ENCODE results near the gene TANGO2.

TANGO2 gene

DNA sequence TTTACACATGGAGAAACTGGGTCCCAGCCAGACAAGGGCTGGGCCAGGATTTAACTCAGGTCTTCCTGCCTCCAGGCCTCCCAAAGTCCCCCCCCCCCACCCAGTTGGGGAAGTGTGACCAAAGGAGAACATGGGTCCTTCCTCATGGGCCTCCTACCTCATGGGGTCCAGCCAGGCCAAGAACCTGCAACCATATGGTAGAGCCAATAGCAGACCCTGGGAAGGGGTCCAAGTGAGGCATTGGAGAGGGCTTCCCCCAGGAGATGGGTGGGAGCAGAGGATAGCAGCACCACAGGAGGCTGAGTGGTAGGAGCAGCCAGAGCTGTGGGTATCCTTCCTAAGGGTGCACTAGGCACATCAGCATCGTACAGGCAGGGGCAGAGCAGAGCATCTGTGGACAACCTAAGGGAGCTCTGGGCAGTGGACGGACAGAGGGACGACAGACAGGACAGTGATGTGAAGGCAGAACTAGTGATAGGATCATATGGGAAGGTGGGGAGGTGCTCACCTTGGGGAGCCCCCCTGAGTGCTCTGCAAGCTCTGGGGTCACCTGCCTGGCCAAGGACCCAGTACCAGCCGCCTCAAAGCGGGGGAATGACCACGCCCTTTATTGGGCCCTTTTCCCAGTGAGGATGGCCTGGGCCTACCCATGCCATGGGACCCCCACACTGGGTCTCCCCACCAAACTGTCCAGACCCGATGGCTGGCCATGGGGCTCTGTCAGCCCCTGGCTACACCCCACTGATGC lies 8.7 kb upstream of the TANGO2 start:
- no peaks in the 10 kb centered on the region for H3K27me3 Mint-ChIP-seq
- no peak for ATAC-seq
- H3K9me3 Mint-ChIP-seq, result no peaks in the 10 kb centered on the region
- peaks cover 3% of the 10 kb centered on the region for H3K4me1 Mint-ChIP-seq
- no peak overlapping the region for H3K27ac Mint-ChIP-seq
- H3K4me3 Mint-ChIP-seq, result no peak overlapping the region
- H3K36me3 Mint-ChIP-seq, result no peaks in the 10 kb centered on the region

DNA sequence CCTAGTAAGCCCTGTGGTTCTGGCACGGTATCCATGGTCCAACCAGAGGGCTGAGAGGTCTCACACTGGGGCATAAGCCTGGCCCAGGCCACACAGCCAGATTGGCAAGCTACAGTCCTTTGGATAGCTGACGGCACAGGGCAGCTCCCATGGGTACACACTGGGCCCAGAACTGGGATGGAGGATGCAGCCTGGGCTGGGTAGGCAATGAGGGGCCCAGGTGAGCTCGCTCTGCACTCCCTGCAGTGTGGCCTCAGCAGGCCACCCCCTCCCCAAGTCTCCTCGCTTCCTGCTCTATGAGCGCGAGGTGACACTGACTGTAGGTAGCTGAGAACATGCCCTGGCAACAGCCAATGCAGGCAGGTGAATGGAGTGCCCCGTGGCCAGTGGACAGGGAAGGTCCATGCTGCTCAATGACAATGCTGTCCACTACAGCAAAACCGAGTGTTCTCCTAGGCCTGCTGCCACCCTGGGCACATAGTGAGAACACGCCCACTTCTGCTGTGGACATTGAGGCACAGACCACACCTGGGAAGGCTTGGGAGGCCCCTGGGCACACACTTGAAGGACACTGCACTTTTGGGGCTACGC lies 8.1 kb upstream of the TANGO2 start:
- no peak overlapping the region for H3K4me3 Mint-ChIP-seq

DNA sequence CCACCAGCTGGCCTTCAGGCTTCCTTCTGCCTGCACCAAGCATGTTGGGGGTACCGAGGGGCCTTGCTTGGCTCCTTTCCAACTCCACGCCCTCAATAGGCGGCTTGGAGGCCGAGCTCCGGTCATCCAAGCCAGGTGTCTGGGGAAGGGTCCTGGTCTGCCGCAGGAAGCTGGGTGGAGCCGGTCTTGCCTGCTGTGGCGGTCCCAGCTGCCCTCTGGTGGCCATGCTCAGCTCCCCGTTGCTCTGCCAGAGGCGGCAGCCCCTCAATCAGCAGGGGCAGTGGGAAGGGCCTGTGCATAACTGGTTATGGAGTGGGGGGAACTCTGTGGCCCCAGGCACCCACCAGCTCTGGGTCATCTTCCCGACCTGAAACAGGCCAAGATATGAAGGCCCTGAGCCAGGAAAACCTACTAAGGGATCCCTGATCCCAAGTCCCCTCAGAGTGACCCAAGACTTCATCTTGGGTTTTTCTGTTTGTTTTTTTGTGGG lies 7.5 kb upstream of the TANGO2 start:
- no peak for ATAC-seq
- Mint-ChIP-seq H3K9me3 (no peaks in the 10 kb centered on the region), H3K4me1 (peaks cover 10% of the 10 kb centered on the region), H3K4me3 (no peak overlapping the region), H3K36me3 (no peaks in the 10 kb centered on the region), H3K27ac (no peak overlapping the region), H3K27me3 (peaks cover 9% of the 10 kb centered on the region)

More for the DNA sequence above, 8.1 kb upstream of the TANGO2 start:
- no peak for ATAC-seq
- no peak overlapping the region for H3K27ac Mint-ChIP-seq
- H3K36me3 Mint-ChIP-seq, result no peaks in the 10 kb centered on the region
- H3K4me1 Mint-ChIP-seq, result peaks cover 10% of the 10 kb centered on the region
- H3K9me3 Mint-ChIP-seq, result no peaks in the 10 kb centered on the region
- H3K27me3 Mint-ChIP-seq, result peaks cover 5% of the 10 kb centered on the region

DNA sequence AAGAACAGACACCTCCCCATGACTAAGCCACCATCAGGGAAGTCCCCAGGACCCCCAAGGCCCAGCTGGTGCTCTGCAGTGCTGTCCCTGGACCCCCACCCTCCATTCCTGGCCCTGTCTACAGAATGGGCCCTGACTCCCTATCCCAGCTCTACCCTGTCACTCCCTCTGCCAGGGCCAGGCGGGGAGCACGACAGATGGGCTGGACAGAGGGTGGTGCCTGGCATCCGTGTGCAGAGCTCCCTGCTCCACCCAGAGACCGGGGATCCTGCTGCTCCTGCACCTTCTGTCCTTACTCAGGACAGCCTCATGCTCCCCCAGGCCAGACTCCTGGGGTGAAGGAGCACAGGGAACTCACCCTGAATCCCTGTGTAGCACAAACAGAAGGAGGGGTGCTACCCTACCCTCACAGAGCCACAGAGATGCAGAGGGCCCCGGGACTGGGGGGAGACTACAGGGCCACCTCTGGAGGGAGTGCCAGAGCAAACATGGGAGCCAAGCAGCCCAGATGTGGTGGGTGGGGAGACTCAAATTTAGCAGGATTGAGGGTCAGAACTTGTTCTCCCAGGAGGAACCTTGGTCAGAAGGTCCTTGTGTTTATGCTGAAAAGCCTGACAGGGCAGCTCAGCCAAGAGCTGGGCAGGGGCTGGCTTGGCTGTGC lies 6.3 kb upstream of the TANGO2 start:
- no peak overlapping the region for H3K27ac Mint-ChIP-seq
- H3K36me3 Mint-ChIP-seq, result no peaks in the 10 kb centered on the region
- peaks cover 9% of the 10 kb centered on the region for H3K27me3 Mint-ChIP-seq
- peaks cover 10% of the 10 kb centered on the region for H3K4me1 Mint-ChIP-seq
- H3K4me3 Mint-ChIP-seq, result no peak overlapping the region
- no peaks in the 10 kb centered on the region for H3K9me3 Mint-ChIP-seq
- ATAC-seq, result no peak

DNA sequence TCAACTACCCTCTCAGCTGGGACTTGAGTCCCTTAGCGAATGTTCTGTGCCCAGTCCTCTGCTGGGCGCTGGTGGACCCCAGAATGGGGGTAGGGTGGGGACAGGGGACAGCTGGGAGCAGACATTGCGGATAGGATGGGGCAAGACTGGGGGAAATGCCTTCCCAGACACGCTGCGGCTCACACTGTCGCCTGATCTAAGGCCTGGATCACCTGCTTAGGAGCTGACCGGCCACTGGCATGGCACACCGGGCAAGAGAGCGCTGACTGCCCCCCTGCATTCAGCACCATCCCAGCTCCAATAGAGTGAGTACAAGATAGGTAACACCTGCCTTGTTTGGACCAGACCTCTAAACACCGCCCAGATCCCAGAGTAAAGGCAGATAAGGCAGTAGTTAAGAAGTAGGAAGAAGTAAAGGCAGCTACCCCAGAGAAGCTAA lies 5.7 kb upstream of the TANGO2 start:
- no peak for ATAC-seq
- H3K4me1 Mint-ChIP-seq, result peaks cover 10% of the 10 kb centered on the region
- peak overlapping the region; percentile 43 for H3K4me3 Mint-ChIP-seq
- no peaks in the 10 kb centered on the region for H3K9me3 Mint-ChIP-seq
- no peaks in the 10 kb centered on the region for H3K36me3 Mint-ChIP-seq
- peaks cover 9% of the 10 kb centered on the region for H3K27me3 Mint-ChIP-seq
- H3K27ac Mint-ChIP-seq, result no peak overlapping the region

DNA sequence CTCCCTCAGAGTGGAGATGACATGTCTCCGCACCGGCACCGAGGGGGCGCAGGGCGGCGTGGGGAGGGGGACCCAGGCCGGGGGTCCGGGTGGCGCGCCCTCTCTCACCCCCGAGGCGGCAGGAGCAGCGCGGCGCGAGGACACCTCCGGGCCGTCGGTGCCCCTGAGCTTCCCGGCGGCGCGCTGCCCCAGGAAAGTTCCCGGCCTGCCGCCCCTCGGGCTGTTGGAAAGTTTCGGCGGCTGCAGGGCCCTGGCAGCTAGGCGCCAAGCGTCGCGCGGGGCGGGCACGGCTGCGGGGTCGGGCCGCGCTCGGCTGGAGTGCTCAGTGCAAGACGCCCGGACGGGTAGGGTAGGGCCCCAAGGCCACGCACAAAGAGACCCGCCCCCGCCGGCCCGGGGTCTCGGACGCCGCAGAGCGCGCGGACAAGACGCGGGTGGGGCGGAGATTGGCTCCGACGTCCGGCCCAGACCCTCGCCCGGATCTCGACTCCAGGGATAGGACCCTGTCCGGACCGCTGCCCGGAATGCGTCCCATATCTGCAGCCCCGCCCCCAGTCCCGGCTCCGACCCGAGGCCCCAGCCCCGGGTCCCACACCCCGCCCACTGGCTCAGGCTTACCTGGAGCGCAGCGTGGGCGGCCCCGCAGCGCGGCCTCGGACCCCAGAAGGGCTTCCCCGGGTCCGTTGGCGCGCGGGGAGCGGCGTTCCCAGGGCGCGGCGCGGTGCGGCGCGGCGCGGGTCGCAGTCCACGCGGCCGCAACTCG lies 4.8 kb upstream of the TANGO2 start:
- H3K36me3 Mint-ChIP-seq, result no peaks in the 10 kb centered on the region
- peaks cover 9% of the 10 kb centered on the region for H3K27me3 Mint-ChIP-seq
- ATAC-seq, result no peak
- peaks cover 10% of the 10 kb centered on the region for H3K4me1 Mint-ChIP-seq
- peak overlapping the region; percentile 18 for H3K4me3 Mint-ChIP-seq
- no peaks in the 10 kb centered on the region for H3K9me3 Mint-ChIP-seq
- no peak overlapping the region for H3K27ac Mint-ChIP-seq

DNA sequence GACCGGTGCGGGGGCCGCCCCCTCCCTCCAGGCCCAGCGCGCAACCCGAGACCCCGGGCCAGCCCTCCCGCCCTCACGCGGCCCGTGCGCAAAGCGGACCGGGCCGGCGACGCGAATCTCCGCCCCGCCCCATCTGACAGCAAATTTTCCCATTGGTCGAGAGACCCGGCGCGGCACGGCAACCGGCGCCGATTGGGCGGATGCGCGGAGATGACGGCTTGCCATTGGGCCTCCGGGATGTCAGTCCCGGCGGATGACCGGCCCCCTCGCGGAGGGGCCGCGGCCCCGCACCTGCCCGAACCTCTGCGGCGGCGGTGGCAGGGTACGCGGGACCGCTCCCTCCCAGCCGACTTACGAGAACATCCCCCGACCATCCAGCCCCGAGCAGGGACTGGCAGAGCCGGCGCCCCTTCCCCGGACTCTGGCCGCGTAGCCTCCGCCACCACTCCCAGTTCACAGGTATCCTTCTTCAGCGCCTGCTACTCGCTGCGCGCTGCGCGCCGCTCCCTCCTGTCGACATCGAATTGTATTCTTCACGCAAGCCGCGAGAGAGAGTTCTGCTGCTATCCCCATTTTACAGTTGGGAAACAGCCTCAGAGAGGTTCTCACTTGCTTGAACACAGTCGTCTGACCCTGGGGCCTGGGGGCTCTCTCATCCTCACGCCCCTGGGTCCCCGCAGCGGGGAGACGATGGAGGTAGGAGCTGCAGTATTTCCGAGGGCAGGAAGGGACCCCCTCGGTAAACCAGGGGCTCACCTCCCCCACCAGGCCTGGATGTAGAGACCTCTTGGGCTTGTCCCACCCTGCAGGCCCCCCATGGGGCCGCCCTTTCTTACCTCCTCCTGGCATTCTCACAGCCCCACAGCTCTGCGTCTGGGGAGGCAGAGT lies 3.9 kb upstream of the TANGO2 start, which contains the start of gene ARVCF:
Gene ARVCF, minus strand, starts transcription at position 90 of the 888 bp plus-strand sequence. CDS start 26,029 bp downstream, outside the sequence.
- peak within 1 kb of the TSS; percentile 90 for H3K4me3 Mint-ChIP-seq
- H3K27ac Mint-ChIP-seq, result no peak within 1 kb of the TSS
- H3K9me3 Mint-ChIP-seq, result no peaks in the 10 kb centered on the region
- peaks cover 9% of the 10 kb centered on the region for H3K27me3 Mint-ChIP-seq
- peaks cover 19% of the 10 kb centered on the region for H3K4me1 Mint-ChIP-seq
- ATAC-seq, result peak; percentile 82
- H3K36me3 Mint-ChIP-seq, result no peaks in the 10 kb centered on the region

DNA sequence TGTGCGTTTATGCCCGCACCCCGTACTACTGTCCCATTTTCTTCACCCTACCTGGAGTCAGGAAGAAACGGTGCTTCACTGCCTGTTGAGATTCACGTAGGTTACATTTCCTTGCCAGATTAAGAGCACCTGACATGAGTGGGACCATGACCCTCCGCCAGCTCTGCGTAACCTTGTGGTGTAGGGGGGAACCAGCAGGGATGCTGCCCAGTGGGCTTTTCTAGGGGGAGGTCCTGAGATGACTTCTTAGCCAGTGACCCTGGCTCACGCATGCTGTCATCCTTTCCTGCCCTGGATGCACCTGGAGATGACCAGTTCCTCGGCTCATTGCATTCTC lies 3.3 kb upstream of the TANGO2 start:
- H3K4me1 Mint-ChIP-seq, result peaks cover 25% of the 10 kb centered on the region
- H3K4me3 Mint-ChIP-seq, result peak overlapping the region; percentile 69
- peaks cover 9% of the 10 kb centered on the region for H3K27me3 Mint-ChIP-seq
- no peak overlapping the region for H3K27ac Mint-ChIP-seq
- no peak for ATAC-seq
- H3K9me3 Mint-ChIP-seq, result no peaks in the 10 kb centered on the region
- H3K36me3 Mint-ChIP-seq, result no peaks in the 10 kb centered on the region

DNA sequence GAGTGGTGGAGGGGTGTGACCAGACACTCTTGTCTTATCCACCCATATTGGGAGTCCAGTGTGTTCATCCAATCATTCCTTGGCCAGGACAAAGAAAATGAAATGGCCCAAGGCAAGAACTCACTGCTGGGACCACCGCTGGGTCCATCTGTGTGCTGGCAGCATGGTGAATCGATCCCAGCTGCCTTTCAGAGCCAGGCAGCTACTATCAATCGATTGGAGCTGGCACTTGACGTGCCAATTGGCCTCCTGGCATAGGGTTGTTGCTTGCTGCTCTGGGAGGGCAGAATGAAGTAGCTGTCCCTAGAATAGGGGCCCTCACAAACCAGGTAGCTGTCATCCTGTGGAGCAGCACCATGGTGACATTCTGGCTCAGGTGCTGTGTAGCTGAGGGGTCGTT lies 2.9 kb upstream of the TANGO2 start:
- no peak for ATAC-seq
- Mint-ChIP-seq H3K9me3 (no peaks in the 10 kb centered on the region), H3K27ac (no peak overlapping the region), H3K36me3 (no peaks in the 10 kb centered on the region), H3K4me1 (peaks cover 29% of the 10 kb centered on the region), H3K27me3 (peaks cover 9% of the 10 kb centered on the region), H3K4me3 (peak overlapping the region; percentile 69)

DNA sequence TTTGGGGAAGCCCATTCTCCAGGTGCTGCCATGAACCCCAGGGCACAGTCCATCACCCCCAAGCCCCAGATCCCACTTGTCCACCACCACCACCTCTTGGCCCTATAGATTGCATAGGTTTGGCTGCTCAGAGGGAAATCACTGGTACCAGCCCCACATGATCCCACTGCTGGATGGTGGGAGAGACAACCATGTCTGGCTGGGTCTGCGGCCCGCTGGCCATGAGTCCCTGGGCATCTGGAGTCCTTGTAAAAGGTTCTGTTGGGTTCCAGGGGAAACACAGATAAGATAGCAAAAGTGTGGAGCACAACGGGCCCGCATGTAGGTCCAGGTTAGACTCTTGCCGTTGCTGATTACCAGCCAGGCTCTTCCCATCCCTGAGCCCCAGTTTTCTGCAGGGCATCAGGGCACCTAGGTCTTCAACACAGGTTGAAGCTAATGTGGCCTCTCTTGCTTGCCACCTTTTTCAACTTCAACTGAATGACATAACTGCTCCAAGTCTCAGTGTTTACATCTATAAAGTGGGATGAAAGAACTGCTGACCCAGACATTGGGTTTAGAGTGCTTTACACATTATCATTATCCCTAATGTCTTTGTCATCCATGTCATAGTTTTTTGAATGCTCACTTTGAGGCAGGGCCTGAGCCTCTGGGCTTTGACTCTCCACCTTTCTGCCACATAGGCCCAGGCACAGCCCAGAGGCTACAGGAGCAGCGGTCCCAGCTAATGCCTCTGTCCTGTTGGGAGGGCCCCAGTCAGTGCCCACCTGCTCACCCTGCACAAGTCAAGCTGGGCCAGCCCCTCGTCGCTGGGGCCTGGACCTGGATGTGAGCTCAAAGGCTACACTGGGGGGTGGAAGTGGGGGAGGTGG lies 1.0 kb upstream of the TANGO2 start:
- peaks cover 7% of the 10 kb centered on the region for H3K36me3 Mint-ChIP-seq
- H3K9me3 Mint-ChIP-seq, result no peaks in the 10 kb centered on the region
- peak overlapping the region; percentile 78 for H3K27ac Mint-ChIP-seq
- peaks cover 44% of the 10 kb centered on the region for H3K4me1 Mint-ChIP-seq
- no peak for ATAC-seq
- peak overlapping the region; percentile 87 for H3K4me3 Mint-ChIP-seq
- peaks cover 9% of the 10 kb centered on the region for H3K27me3 Mint-ChIP-seq

DNA sequence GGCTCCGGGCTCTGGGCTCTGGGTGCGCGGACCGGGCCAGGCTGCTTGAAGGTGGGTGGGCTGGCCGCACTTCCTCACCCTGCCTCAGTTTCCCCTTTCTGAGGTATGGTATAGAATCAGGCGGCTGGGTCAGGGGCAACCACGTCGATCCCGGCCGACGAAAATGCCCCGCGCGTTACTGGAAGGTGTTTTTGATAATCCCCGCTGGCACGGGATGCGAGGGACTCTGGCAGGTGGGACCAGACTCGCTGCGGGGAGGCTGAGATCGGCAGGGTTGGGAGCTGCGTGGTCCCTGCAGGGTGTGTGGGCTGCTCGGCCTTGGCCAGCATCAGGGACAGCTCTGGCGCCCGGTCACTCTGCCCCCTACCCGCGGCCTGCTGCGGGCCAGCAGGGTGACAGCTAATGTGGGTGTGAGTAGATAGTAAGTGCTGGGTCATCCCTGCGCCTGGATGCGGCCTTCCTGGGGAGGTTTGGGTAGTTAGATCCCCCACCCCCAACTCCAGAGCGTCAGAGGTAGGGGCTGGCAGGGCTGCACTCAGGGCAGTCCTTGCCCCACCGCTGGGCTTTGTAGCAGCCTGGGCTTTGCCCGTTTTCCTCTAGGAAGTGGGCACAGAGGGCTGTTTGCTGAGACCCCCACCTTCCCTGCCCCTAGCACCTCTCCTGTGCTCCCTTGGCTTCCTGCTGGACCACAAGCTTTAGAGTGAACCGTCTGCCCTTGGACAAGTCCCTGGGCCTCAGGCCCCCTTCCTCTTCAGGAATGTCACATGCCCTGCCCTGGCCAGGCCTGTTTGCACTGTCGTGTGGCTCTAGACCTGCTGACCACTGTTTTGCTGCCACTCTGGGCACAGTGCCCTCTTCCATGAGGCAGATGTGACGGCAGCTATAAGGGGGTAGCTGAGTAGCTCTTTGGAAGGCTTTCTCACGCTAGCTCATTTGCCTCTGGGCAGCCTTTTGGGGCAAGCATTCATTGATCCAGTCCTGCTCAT lies 579 bp downstream of the TANGO2 start:
- H3K4me1 Mint-ChIP-seq, result peaks cover 58% of the 10 kb centered on the region

DNA sequence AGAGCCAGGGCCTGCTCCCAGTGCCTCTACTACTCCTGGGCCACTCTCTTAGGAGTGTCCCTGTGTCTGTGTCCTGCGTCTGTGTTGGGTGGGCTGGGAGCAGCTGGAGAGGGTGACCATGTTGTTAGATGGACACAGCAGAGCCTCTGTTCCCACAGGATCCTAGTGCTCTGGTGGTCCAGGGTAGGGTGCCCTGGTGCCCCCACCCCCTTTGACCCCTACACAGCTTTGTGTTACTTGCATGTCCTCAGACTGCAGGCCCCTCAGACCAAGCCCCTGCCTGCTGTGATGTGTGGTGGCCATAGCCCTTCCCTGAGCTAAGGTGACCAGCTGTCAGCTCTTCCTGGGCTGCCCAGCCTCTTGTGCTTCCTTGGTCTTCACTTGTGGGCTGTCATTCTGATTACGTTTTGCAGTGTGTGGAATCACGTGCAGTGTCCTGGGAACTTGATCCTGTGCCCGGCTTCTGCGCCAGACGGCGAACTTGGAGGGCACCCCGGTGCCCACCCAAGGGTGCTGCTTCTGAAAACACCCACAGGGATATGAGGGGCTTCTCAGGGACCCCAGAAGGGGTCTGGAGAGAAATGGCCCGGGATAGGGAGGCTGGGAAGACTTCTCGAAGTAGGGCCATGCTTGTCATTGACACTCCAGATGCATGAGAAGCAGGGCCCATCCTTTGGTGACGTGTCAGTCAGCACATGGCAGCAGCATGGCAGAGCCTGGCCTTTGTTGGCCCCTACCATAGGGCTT lies 1.5 kb downstream of the TANGO2 start:
- peak overlapping the region; percentile 78 for H3K27ac Mint-ChIP-seq
- H3K27me3 Mint-ChIP-seq, result peaks cover 8% of the 10 kb centered on the region
- peak overlapping the region; percentile 87 for H3K4me3 Mint-ChIP-seq
- H3K9me3 Mint-ChIP-seq, result no peaks in the 10 kb centered on the region
- no peak for ATAC-seq
- peaks cover 21% of the 10 kb centered on the region for H3K36me3 Mint-ChIP-seq
- H3K4me1 Mint-ChIP-seq, result peaks cover 62% of the 10 kb centered on the region

More for the DNA sequence above, 579 bp downstream of the TANGO2 start:
- peak; percentile 22 for ATAC-seq
- Mint-ChIP-seq H3K4me3 (peak overlapping the region; percentile 87), H3K9me3 (no peaks in the 10 kb centered on the region), H3K36me3 (peaks cover 20% of the 10 kb centered on the region), H3K27me3 (peaks cover 9% of the 10 kb centered on the region), H3K27ac (peak overlapping the region; percentile 78)

All from stimulated activated memory B cell treated with anti-CD40 and anti-IgM and Interleukin-4, amounts not matched to agents 10 μg/mL and 1 μg/mL and 100 μg/mL, for 72 hours (primary cell).